AG09309 (cell line): ENCODE results near the gene WHRN.

Experiments
- DNase-seq: peaks from one replicate; pipeline ENCODE4 v3.0.0-alpha.2; 2010; ENCODE audit warnings: low read depth
- H3K4me3 ChIP-seq: 2 replicates; pipeline ENCODE4 v1.5.1; 2011; ENCODE audit warnings: mild to moderate bottlenecking, low read depth, low read length, moderate library complexity; ENCODE audit not compliant: control insufficient read depth
- TF ChIP-seq, protein P1 (sequence below): IDR thresholded peaks from 2 replicates; pipeline ENCODE4 v1.5.1; 2011; ENCODE audit warnings: mild to moderate bottlenecking, low read depth, low read length, inconsistent platforms; ENCODE audit not compliant: insufficient read depth, control insufficient read depth; ENCODE audit errors: missing control alignments

Gene WHRN

DNA sequence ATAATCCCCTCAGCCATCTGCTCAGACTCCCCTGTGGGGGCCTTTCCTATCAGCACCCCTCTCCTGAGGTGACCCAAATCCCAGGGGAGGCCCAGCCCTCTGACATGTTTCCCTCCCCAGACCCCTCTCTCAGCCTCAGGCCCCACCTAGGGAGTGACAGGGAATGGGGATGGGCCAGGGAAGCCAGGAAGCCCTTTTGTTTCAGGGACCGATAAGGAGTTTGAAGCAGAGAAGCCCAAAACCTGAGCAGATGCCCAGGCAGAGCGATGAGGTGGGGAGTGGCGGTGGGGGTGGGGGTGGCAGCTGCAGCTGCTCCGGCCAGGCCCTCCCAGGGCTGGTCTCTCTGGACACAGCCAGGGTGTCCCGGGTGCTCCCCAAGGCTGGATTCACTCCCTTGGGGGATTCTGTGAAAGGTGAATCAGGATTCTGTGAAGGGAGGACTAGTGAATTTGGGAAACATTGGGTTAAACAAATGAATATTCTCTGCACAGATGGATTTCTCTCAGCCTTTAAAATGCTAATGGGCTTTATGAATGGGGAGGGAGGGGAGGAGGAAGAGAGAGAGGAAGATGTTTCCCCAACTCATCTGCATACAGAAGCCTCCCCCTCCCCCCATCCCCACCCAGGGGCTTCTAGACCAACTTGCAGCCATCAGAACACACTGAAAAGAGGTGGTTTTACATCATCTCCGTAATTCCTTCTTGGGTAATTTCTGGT is 134.9 kb downstream of the WHRN start:
- no peak overlapping the region for H3K4me3 ChIP-seq
- TF ChIP-seq, protein P1, sequence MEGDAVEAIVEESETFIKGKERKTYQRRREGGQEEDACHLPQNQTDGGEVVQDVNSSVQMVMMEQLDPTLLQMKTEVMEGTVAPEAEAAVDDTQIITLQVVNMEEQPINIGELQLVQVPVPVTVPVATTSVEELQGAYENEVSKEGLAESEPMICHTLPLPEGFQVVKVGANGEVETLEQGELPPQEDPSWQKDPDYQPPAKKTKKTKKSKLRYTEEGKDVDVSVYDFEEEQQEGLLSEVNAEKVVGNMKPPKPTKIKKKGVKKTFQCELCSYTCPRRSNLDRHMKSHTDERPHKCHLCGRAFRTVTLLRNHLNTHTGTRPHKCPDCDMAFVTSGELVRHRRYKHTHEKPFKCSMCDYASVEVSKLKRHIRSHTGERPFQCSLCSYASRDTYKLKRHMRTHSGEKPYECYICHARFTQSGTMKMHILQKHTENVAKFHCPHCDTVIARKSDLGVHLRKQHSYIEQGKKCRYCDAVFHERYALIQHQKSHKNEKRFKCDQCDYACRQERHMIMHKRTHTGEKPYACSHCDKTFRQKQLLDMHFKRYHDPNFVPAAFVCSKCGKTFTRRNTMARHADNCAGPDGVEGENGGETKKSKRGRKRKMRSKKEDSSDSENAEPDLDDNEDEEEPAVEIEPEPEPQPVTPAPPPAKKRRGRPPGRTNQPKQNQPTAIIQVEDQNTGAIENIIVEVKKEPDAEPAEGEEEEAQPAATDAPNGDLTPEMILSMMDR, result no peak
- no peak for DNase-seq

DNA sequence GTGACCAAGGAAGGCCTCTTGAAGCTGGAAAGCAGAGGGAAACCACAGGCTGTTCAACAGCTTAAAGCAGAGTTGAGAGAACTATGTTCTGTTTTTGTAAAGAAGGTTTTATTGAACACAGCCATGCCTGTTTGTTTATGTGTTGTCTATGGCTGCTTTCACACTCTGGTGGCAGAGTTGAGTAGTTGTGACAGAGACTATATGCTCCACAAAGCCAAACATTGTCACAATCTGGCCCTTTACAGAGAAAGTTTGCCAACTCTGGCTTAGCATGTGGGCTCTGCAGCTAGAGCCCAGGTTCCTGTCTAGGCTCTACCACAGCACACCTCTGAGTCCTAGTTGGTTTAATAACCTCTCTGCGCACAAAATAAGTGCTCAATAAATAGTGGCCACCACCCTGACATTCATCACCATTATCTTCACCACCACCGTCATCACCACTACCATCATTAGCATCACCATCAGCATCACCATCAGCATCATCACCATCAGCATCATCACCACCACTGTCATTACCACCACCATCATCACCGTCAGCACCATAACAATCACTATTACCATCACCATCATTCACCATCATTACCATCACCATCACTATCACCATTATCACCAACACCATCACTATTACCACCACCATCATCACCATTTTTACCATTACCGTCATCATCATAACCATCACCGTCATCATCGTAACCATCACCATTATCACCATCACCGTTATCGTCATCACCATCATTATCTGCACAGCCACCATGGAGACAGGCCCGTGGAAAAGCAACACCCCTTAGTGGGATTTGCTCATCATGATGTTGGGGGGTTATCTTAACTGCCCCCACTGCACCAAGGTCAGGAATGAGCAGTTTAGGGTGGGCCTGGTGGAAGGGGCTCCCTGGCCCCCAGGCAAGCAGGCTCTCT is 135.8 kb downstream of the WHRN start:
- H3K4me3 ChIP-seq, result no peak overlapping the region
- no peak for DNase-seq
- TF ChIP-seq, protein P1, result no peak

DNA sequence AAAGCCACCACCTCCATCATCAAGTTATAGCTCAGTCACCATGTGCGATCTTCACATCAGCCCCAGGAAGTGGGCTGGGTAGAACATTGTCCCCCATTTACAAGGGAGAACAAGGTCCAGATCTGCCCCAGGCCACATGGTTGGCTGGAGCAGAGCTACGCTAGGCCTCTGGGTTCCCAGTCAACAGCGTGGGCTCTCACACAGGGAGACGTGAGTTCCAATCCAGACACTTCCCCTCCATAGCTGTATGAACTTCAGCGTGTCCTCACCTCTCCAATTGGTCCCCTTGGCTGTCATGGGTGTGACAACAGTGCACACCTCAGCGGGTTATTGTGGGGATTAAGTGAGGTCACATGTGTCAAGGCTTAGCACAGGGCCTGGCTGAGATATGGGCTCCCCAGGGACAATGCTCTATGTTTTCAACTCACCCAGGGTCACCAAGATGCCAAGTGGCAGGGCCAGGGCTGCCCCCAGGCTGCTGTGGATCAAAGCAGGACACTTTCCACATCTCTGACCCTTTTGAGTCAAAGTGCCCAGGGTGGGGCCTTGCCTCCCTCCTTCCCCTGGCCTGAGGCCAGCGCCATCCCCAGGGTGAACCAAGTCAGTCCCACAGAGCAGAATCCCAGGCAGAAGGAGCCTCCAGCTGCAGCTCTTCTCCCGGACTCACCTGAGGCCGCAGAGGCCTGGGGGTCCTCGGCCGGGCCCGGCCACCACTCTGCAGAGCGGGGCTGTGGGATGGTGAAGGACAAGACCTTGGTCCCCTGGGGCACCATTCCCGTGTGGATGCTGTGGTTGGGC is 137.3 kb downstream of the WHRN start:
- no peak for DNase-seq
- TF ChIP-seq, protein P1, result no peak
- no peak overlapping the region for H3K4me3 ChIP-seq

DNA sequence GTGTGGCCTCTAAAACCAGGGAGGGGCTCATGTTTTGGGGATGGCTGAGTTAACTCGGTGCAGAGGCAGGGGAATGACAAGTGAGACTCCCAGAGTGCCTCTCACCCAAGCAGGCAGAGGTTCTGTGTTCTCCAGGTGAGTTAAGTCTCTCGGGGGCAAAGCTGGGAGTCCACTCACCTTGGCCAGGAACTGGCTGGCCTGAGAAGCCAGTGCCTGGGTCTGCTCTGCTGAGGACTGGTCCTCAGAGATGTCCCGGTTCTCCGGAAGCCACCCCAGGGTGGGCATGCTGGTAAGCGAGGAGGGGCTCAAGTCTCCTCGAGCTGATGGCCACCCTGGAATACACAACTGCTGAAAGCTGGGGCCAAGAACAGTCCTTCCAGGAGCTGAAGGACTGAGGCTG is 137.9 kb downstream of the WHRN start:
- TF ChIP-seq, protein P1, result no peak
- H3K4me3 ChIP-seq, result no peak overlapping the region
- DNase-seq, result no peak

DNA sequence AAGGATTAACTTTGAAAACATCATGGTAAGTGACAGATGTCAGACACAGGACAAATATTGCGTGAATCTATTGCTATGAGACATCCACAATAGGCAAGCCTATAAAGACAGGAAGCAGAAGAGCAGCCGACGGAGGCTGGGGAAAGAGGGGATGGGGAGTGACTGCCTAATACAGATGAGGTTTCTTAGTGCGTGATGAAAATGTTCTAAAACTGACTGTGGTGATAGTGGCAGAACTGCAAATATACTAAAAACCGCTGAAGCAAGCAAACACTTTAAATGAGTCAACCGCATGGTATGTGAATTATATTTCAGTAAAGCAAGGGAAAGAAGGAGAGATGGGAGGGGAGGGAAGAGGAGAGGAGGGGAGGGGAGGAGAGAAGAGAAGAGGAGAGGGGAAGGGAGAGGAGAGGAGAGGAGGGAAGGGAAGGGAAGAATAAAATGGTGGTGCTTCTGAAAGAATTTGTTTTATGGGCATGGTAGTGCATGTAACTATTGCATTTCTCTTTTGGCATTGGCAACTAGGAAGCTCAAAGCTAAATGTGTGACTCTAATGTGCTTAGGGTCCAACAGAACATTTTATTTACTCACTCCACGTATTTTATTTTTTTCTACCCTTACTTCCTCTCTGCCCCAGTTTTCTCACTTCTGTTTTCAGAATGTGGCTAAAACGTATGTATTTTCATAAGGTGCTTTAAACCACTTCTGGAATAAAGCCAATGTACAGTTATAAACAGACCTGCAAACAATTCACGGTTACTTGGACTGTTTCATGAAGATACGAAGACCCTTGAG is 138.7 kb downstream of the WHRN start:
- H3K4me3 ChIP-seq, result no peak overlapping the region
- TF ChIP-seq, protein P1, result no peak
- DNase-seq, result peak; percentile 79
